ENCODE measurements around the gene BRINP2.

DNA sequence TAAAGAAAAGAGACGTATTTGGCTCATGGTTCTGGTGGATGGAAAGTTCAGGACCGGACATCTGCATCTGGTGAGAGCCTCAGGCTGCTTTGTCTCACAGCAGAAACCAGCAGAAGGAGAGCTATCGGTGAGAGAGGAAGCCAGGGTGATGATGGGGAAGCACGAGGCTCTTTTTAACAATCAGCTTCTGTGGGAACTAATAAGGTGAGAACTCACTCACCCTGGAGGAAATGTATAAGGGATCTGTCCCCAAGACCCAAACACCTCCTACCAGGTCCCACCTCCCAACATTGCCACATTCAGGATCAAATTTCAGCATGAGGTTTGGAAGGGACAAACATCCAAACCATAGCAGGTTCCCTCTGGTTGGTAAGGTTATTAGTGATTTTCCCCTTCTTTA is 39.0 kb upstream of the BRINP2 start:
- TF ChIP-seq EZH2 (IDR thresholded peaks at IDR 0.05) (no peak), POLR2AphosphoS5 (IDR thresholded peaks at IDR 0.05; ENCODE audit: borderline replicate concordance, low read depth, low read length) (no peak)
